Pulmonary artery endothelial cell (primary cell): Measurements from ENCODE around the gene RNF4. TPM values are rescaled to one million over a fixed set of nuclear protein-coding genes. Genes with fewer than 3 reads are reported as not detected.
"Not testable (repeated sequence)": the region's sequence is repeated elsewhere in the genome, so short reads cannot be mapped to it uniquely, and the experiment has no call there.

Source experiments
- DNase-seq: peaks from one replicate; pipeline ENCODE4 v3.0.0-alpha.2; 2011; ENCODE audit warnings: low read depth, low spot score
- total RNA-seq: library from RNA; depleted of rRNA; stranded (reverse); fragments of >200 nt; gene quantifications from 2 replicates; pipeline ENCODE4 v1.2.3, GENCODE V29; 2014

RNF4 gene
- total RNA-seq, 1 donor from 2014 or later = 50.8 TPM

GRCh38 chr4:2526559-2526958 lies 57.7 kb downstream of the RNF4 start:
- DNase-seq = no peak

GRCh38 chr4:2534904-2535375 lies 66.0 kb downstream of the RNF4 start:
- DNase-seq = no peak

GRCh38 chr4:2535376-2536192 lies 66.7 kb downstream of the RNF4 start:
- no peak for DNase-seq

GRCh38 chr4:2536193-2537010 lies 67.5 kb downstream of the RNF4 start, which contains the start of gene FAM193A:
FAM193A (plus strand) TSS chr4:2536647; CDS start chr4:2536916, 269 bp downstream.
- peak; percentile 98 for DNase-seq

- DNase-seq = no peak
Measured at GRCh38 chr4:2537011-2537830, 68.3 kb downstream of the RNF4 start.

GRCh38 chr4:2543580-2544191 lies 74.8 kb downstream of the RNF4 start:
- not testable (repeated sequence) for DNase-seq

GRCh38 chr4:2545321-2546013 lies 76.6 kb downstream of the RNF4 start:
- no peak for DNase-seq

- DNase-seq = no peak
Measured at GRCh38 chr4:2546286-2546823, 77.4 kb downstream of the RNF4 start.

GRCh38 chr4:2546961-2547691 lies 78.2 kb downstream of the RNF4 start:
- not testable (repeated sequence) for DNase-seq

GRCh38 chr4:2551118-2551517 lies 82.2 kb downstream of the RNF4 start:
- no peak for DNase-seq

- DNase-seq = no peak
Measured at GRCh38 chr4:2552806-2553205, 83.9 kb downstream of the RNF4 start.

- DNase-seq = no peak
Measured at GRCh38 chr4:2558301-2558700, 89.4 kb downstream of the RNF4 start.

- no peak for DNase-seq
Measured at GRCh38 chr4:2560167-2560566, 91.3 kb downstream of the RNF4 start.

Other genes with a start within 250 kb of the RNF4 start
- gene HAUS3, start 227.0 kb upstream of the RNF4 start, total RNA-seq = 9.0 and 16.8 TPM in 2 replicates
- gene POLN, start 227.0 kb upstream of the RNF4 start, total RNA-seq = 2.0 and 4.8 TPM in 2 replicates
- 66.5 and 74.8 TPM in 2 replicates for gene MXD4, start 207.0 kb upstream of the RNF4 start, total RNA-seq
- gene ZFYVE28, start 50.5 kb upstream of the RNF4 start, total RNA-seq = 10.8 and 12.3 TPM in 2 replicates
- gene CFAP99, start 50.2 kb upstream of the RNF4 start, total RNA-seq = 0.04 TPM in 1 of 2 replicates, not detected in the other
- 7.0 and 7.7 TPM in 2 replicates for gene FAM193A, start 67.5 kb downstream of the RNF4 start, total RNA-seq